Measurements from ENCODE around the gene HDHD3. TPM values are rescaled to one million over a fixed set of nuclear protein-coding genes. Genes with fewer than 3 reads are reported as not detected.

The HDHD3 gene
- total and polyA plus RNA-seq, 8 donors, result 18.8 to 80.6 (median 27.4) TPM

- WGBS, 2 donors, result 36 to 38% methylated on average over 6 of the region's 6 CpGs
- peak; percentile 26 to 38 (median 34) for ATAC-seq
- Histone ChIP-seq H3K36me3 (peaks cover 0 to 15% (median 0%) of the 10 kb centered on the region in 3 donors), H3K9me3 (no peaks in the 10 kb centered on the region), H3K27ac (peak overlapping the region; percentile 93 to 97 (median 94)), H3K4me3 (peak overlapping the region; percentile 72 to 91 (median 79)), H3K27me3 (no peaks in the 10 kb centered on the region), H3K4me1 (peaks cover 33 to 58% (median 48%) of the 10 kb centered on the region in 3 donors)
- intact Hi-C loops (cut with DNase I), result no loop called here
- FAIRE-seq, result no peak
- TF ChIP-seq CTCF (IDR thresholded peaks at IDR 0.05), result no peak
- DNase-seq, result peak in 2 of 6 donors; percentile 51 to 61
These were observed 1.4 kb downstream of the HDHD3 start for GRCh38 chr9:113375057-113376023.

- H3K4me3 ChIP-seq, result no peak overlapping the region
- no peaks in the 10 kb centered on the region for H3K9me3 ChIP-seq
- peak in 2 of 6 donors; percentile 65 to 77 for DNase-seq
- H3K27ac ChIP-seq, result peak overlapping the region in 1 of 4 donors; percentile 35
- no peak for FAIRE-seq
- no peaks in the 10 kb centered on the region for H3K27me3 ChIP-seq
- no peak for ATAC-seq
- peaks cover 33 to 52% (median 50%) of the 10 kb centered on the region in 3 donors for H3K4me1 ChIP-seq
- peaks cover 0 to 15% (median 0%) of the 10 kb centered on the region in 3 donors for H3K36me3 ChIP-seq
- no peak for TF ChIP-seq CTCF (IDR thresholded peaks at IDR 0.05)
- intact Hi-C loops (cut with DNase I), result no loop called here
- WGBS, 2 donors, result 59 to 63% methylated on average over 24 of the region's 24 CpGs
These were observed 3.0 kb downstream of the HDHD3 start for GRCh38 chr9:113373676-113374392.

- no peak for TF ChIP-seq CTCF (IDR thresholded peaks at IDR 0.05)
- FAIRE-seq (no peak), ATAC-seq (no peak), DNase-seq (no peak)
- intact Hi-C loops (cut with DNase I), result no loop called here
- WGBS, 2 donors, result 34 to 46% methylated on average over 3 of the region's 3 CpGs
- Histone ChIP-seq H3K36me3 (peaks cover 0 to 15% (median 0%) of the 10 kb centered on the region in 3 donors), H3K27me3 (no peaks in the 10 kb centered on the region), H3K27ac (peak overlapping the region in 1 of 4 donors; percentile 35), H3K4me1 (peaks cover 27 to 48% (median 44%) of the 10 kb centered on the region in 3 donors), H3K9me3 (no peaks in the 10 kb centered on the region), H3K4me3 (no peak overlapping the region)
These were observed 3.5 kb downstream of the HDHD3 start for GRCh38 chr9:113373256-113373655.

GRCh38 chr9:113372059-113372458 is 4.7 kb downstream of the HDHD3 start:
- intact Hi-C loops (cut with DNase I), result no loop called here
- DNase-seq (no peak), ATAC-seq (no peak), FAIRE-seq (no peak)
- Histone ChIP-seq H3K4me1 (peaks cover 27 to 38% (median 36%) of the 10 kb centered on the region in 3 donors), H3K27me3 (no peaks in the 10 kb centered on the region), H3K4me3 (no peak overlapping the region), H3K9me3 (no peaks in the 10 kb centered on the region), H3K36me3 (peaks cover 0 to 15% (median 0%) of the 10 kb centered on the region in 3 donors), H3K27ac (peak overlapping the region in 1 of 4 donors; percentile 4)
- TF ChIP-seq CTCF (IDR thresholded peaks at IDR 0.05), result no peak
- WGBS, 2 donors, result 72 to 75% methylated on average over 5 of the region's 5 CpGs

Measured in pancreas (tissue), 10 donors.